A673 (cell line): ENCODE results near the gene ARNT2.

Experiments
- EZH2 ChIP-seq: fragments of 200-600 bp; sonication (generic); IDR thresholded peaks from 2 replicates; pipeline ENCODE4 v1.6.1; 2017; ENCODE audit warnings: borderline replicate concordance, low read depth, mild to moderate bottlenecking, mixed read lengths, antibody characterized with exemption, low read length; ENCODE audit not compliant: poor library complexity, severe bottlenecking
- TF ChIP-seq, protein P1 (sequence below): fragments of 300-800, 200-600 bp; sonication (generic); conservative IDR thresholded peaks from 2 replicates; pipeline ENCODE4 v1.5.1; 2017; ENCODE audit warnings: low read depth, mild to moderate bottlenecking, antibody characterized with exemption, low read length, moderate library complexity, mixed read lengths

DNA sequence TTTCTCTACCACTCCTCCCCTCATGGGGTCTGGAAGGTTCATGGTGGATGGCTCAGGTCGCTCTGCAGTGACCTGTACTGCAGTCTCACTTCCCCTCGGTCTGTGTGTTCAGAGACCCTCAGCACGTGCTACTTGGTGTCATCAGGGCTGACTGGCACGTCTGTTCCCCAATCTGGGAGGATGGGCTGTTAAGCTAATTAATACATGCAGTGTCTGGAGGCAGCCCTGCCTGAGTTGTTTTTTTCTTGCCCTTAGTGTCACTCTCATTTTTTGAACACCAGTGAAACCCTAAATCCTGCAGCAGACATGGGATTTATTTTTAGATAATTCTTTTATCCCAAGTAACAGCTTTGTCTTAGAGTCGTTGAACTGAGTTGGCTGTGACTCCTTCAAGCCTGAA is 64.6 kb downstream of the ARNT2 start:
- TF ChIP-seq, protein P1, sequence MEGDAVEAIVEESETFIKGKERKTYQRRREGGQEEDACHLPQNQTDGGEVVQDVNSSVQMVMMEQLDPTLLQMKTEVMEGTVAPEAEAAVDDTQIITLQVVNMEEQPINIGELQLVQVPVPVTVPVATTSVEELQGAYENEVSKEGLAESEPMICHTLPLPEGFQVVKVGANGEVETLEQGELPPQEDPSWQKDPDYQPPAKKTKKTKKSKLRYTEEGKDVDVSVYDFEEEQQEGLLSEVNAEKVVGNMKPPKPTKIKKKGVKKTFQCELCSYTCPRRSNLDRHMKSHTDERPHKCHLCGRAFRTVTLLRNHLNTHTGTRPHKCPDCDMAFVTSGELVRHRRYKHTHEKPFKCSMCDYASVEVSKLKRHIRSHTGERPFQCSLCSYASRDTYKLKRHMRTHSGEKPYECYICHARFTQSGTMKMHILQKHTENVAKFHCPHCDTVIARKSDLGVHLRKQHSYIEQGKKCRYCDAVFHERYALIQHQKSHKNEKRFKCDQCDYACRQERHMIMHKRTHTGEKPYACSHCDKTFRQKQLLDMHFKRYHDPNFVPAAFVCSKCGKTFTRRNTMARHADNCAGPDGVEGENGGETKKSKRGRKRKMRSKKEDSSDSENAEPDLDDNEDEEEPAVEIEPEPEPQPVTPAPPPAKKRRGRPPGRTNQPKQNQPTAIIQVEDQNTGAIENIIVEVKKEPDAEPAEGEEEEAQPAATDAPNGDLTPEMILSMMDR: no peak
- no peak for TF ChIP-seq EZH2
